Measurements from ENCODE around the gene HIVEP1. TPM values are rescaled to one million over a fixed set of nuclear protein-coding genes. Genes with fewer than 3 reads are reported as not detected.

The HIVEP1 gene
- total RNA-seq, 2 experiments from 2014 or later: 22.1 to 22.6 TPM

- ChIA-PET CTCF (ENCODE audit: unreplicated experiment) (no interaction called here), POLR2A (interaction anchor here (0.7 to 0.8 kb wide), 2 partner anchors 22 to 251 kb away, joined by 3 to 4 read pairs; no protein-coding TSS in a partner anchor)
- no TSS peak for BruUV-seq (replicated peaks)
- H3K9me3 ChIP-seq (ENCODE audit: low read length): no peaks in the 10 kb centered on the region
- no peak overlapping the region for H2AFZ ChIP-seq (ENCODE audit: low read length)
- H4K20me1 ChIP-seq (ENCODE audit: insufficient read depth, low read length): no peaks in the 10 kb centered on the region
- H3K27ac ChIP-seq (ENCODE audit: low read depth, low read length, poor library complexity, severe bottlenecking): no peak overlapping the region
- no peak for TF ChIP-seq EZH2phosphoT487 (IDR thresholded peaks at IDR 0.05; ENCODE audit: borderline replicate concordance, low read depth, low read length)
- TF ChIP-seq CTCF (conservative IDR thresholded peaks at IDR 0.05; ENCODE audit: low read length): no peak
- intact Hi-C loops (cut with micrococcal nuclease; ENCODE audit: unreplicated experiment): no loop called here
- H3K79me2 ChIP-seq (ENCODE audit: insufficient read depth, low read depth, low read length): no peaks in the 10 kb centered on the region
- no peak overlapping the region for H3K4me2 ChIP-seq (ENCODE audit: low read length)
- H3K4me1 ChIP-seq (ENCODE audit: insufficient read depth, low read length, poor library complexity, severe bottlenecking): no peaks in the 10 kb centered on the region
- no peak overlapping the region for H3K4me3 ChIP-seq (ENCODE audit: low read depth, low read length, poor library complexity, severe bottlenecking)
- H3K36me3 ChIP-seq (ENCODE audit: insufficient read depth, low read length): peaks cover 38% of the 10 kb centered on the region; the same call in 1 of the 2 replicates
- DNase-seq (ENCODE audit: low spot score): no peak
- H3K9me2 ChIP-seq (ENCODE audit: insufficient read depth, low read length): no peaks in the 10 kb centered on the region
These were observed 113.9 kb downstream of the HIVEP1 start for GRCh38 chr6:12126051-12126450.

- no peak overlapping the region for H3K4me3 ChIP-seq (ENCODE audit: low read depth, low read length, poor library complexity, severe bottlenecking)
- ChIA-PET POLR2A (no interaction called here), CTCF (ENCODE audit: unreplicated experiment) (no interaction called here)
- no peak overlapping the region for H3K27ac ChIP-seq (ENCODE audit: low read depth, low read length, poor library complexity, severe bottlenecking)
- H3K4me1 ChIP-seq (ENCODE audit: insufficient read depth, low read length, poor library complexity, severe bottlenecking): no peaks in the 10 kb centered on the region
- no peak overlapping the region for H2AFZ ChIP-seq (ENCODE audit: low read length)
- no peaks in the 10 kb centered on the region for H3K9me3 ChIP-seq (ENCODE audit: low read length)
- no peak for DNase-seq (ENCODE audit: low spot score)
- BruUV-seq (replicated peaks): no TSS peak
- intact Hi-C loops (cut with micrococcal nuclease; ENCODE audit: unreplicated experiment): no loop called here
- H3K4me2 ChIP-seq (ENCODE audit: low read length): no peak overlapping the region
- no peaks in the 10 kb centered on the region for H4K20me1 ChIP-seq (ENCODE audit: insufficient read depth, low read length)
- 0 out of 2 replicates have a peak, but pooled peaks cover 22% of the 10 kb centered on the region for H3K36me3 ChIP-seq (ENCODE audit: insufficient read depth, low read length)
- H3K79me2 ChIP-seq (ENCODE audit: insufficient read depth, low read depth, low read length): no peaks in the 10 kb centered on the region
- no peak for TF ChIP-seq EZH2phosphoT487 (IDR thresholded peaks at IDR 0.05; ENCODE audit: borderline replicate concordance, low read depth, low read length)
- H3K9me2 ChIP-seq (ENCODE audit: insufficient read depth, low read length): no peaks in the 10 kb centered on the region
These were observed 117.4 kb downstream of the HIVEP1 start for GRCh38 chr6:12129523-12129922.

GRCh38 chr6:12132351-12133222 lies 120.5 kb downstream of the HIVEP1 start:
- intact Hi-C loops (cut with micrococcal nuclease; ENCODE audit: unreplicated experiment): no loop called here
- Histone ChIP-seq H3K4me3 (ENCODE audit: low read depth, low read length, poor library complexity, severe bottlenecking) (no peak overlapping the region), H3K79me2 (ENCODE audit: insufficient read depth, low read depth, low read length) (no peaks in the 10 kb centered on the region), H3K4me1 (ENCODE audit: insufficient read depth, low read length, poor library complexity, severe bottlenecking) (no peaks in the 10 kb centered on the region), H2AFZ (ENCODE audit: low read length) (no peak overlapping the region), H3K4me2 (ENCODE audit: low read length) (no peak overlapping the region), H3K9me3 (ENCODE audit: low read length) (no peaks in the 10 kb centered on the region), H3K9me2 (ENCODE audit: insufficient read depth, low read length) (no peaks in the 10 kb centered on the region), H3K36me3 (ENCODE audit: insufficient read depth, low read length) (0 out of 2 replicates have a peak, but pooled peaks cover 34% of the 10 kb centered on the region), H3K27ac (ENCODE audit: low read depth, low read length, poor library complexity, severe bottlenecking) (no peak overlapping the region), H4K20me1 (ENCODE audit: insufficient read depth, low read length) (no peaks in the 10 kb centered on the region)
- ChIA-PET POLR2A (no interaction called here), CTCF (ENCODE audit: unreplicated experiment) (no interaction called here)
- no peak for DNase-seq (ENCODE audit: low spot score)
- no TSS peak for BruUV-seq (replicated peaks)
- TF ChIP-seq EZH2phosphoT487 (IDR thresholded peaks at IDR 0.05; ENCODE audit: borderline replicate concordance, low read depth, low read length) (no peak), CTCF (conservative IDR thresholded peaks at IDR 0.05; ENCODE audit: low read length) (no peak)
